HL-60 (cell line): ENCODE measurements around the gene C4BPA.

Experiments
- GABPA ChIP-seq: IDR thresholded peaks from 2 replicates; pipeline ENCODE4 v1.6.1; 2012; ENCODE audit warnings: low read depth
- POLR2AphosphoS5 ChIP-seq: IDR thresholded peaks from 2 replicates; pipeline ENCODE4 v1.6.1; 2012; ENCODE audit warnings: low read depth
- TF ChIP-seq, protein P1 (sequence below): IDR thresholded peaks from one replicate; pipeline ENCODE4 v1.5.1; 2011; ENCODE audit warnings: low read length, control low read depth, inconsistent platforms; ENCODE audit not compliant: insufficient read depth

- TF ChIP-seq, protein P1, sequence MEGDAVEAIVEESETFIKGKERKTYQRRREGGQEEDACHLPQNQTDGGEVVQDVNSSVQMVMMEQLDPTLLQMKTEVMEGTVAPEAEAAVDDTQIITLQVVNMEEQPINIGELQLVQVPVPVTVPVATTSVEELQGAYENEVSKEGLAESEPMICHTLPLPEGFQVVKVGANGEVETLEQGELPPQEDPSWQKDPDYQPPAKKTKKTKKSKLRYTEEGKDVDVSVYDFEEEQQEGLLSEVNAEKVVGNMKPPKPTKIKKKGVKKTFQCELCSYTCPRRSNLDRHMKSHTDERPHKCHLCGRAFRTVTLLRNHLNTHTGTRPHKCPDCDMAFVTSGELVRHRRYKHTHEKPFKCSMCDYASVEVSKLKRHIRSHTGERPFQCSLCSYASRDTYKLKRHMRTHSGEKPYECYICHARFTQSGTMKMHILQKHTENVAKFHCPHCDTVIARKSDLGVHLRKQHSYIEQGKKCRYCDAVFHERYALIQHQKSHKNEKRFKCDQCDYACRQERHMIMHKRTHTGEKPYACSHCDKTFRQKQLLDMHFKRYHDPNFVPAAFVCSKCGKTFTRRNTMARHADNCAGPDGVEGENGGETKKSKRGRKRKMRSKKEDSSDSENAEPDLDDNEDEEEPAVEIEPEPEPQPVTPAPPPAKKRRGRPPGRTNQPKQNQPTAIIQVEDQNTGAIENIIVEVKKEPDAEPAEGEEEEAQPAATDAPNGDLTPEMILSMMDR: no peak
- TF ChIP-seq POLR2AphosphoS5 (no peak), GABPA (no peak)
Measured at GRCh38 chr1:207088161-207088560, 15.9 kb upstream of the C4BPA start.
